ENCODE measurements around the gene B4GALNT1.

GRCh38 chr12:57666897-57667296 is 33.9 kb upstream of the B4GALNT1 start:
- TF ChIP-seq, protein P1, sequence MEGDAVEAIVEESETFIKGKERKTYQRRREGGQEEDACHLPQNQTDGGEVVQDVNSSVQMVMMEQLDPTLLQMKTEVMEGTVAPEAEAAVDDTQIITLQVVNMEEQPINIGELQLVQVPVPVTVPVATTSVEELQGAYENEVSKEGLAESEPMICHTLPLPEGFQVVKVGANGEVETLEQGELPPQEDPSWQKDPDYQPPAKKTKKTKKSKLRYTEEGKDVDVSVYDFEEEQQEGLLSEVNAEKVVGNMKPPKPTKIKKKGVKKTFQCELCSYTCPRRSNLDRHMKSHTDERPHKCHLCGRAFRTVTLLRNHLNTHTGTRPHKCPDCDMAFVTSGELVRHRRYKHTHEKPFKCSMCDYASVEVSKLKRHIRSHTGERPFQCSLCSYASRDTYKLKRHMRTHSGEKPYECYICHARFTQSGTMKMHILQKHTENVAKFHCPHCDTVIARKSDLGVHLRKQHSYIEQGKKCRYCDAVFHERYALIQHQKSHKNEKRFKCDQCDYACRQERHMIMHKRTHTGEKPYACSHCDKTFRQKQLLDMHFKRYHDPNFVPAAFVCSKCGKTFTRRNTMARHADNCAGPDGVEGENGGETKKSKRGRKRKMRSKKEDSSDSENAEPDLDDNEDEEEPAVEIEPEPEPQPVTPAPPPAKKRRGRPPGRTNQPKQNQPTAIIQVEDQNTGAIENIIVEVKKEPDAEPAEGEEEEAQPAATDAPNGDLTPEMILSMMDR (IDR thresholded peaks at IDR 0.05): no peak
- TF ChIP-seq POLR2A (IDR thresholded peaks at IDR 0.05): no peak
